K562 (cell line): Measurements from ENCODE around the gene EIF4E. TPM values are rescaled to one million over a fixed set of nuclear protein-coding genes. Genes with fewer than 3 reads are reported as not detected.

Experiments used
- ATAC-seq: fragments of 200-7000 bp; cut with Tn5 transposase; 3 replicates; pipeline ENCODE4 v1.9.1; 2020; ENCODE audit warnings: moderate library complexity
- BruUV-seq: library from RNA; stranded (reverse); fragments of 400-500 nt; replicated peaks from 2 replicates; lab custom pipeline; 2021; lab: Mats Ljungman, UMichigan
- CTCF ChIA-PET: fragments of 300-600 bp; formaldehyde crosslinking; extraction: SDS; loops from one replicate; lab custom pipeline; 2021; ENCODE audit warnings: low intra/inter-chr PET ratio; lab: Yijun Ruan, JAX
- POLR2A ChIA-PET: fragments of 300-600, 350-650 bp; sonication (Branson Sonifier 250); formaldehyde crosslinking; extraction: SDS; loops from one replicate; lab custom pipeline; 2021; ENCODE audit warnings: antibody characterized with exemption, inconsistent platforms; lab: Yijun Ruan, JAX
- DNase-seq, 4 experiments: peaks; one replicate each; pipeline versions ENCODE4 v3.0.0 to v3.0.0-alpha.2; 2011 to 2018; ENCODE audit warnings: low spot score in 3 of 4, mixed read lengths in 3 of 4; ENCODE audit errors: extremely low read depth in 1 of 4
- FAIRE-seq: peaks from 2 replicates; lab custom pipeline; 2011; peaks lifted over from hg19 to GRCh38; lab: Jason Lieb, UNC
- H2AFZ ChIP-seq: 2 replicates; pipeline ENCODE4 v1.6.0; 2011; ENCODE audit warnings: low read depth, low read length, control low read depth, inconsistent platforms
- H3K27ac ChIP-seq: fragments of 200-600 bp; 3 replicates; pipeline ENCODE4 v1.8.0; 2011; ENCODE audit warnings: low read depth, mild to moderate bottlenecking, control low read depth, inconsistent platforms, low read length, moderate library complexity, mixed read lengths; ENCODE audit errors: extremely low read depth
- H3K27me3 ChIP-seq, 2 experiments: fragments of 300-600 bp in 1 of 2; 2 replicates in 1 of 2; 3 replicates in 1 of 2; pipeline versions ENCODE4 v1.6.0 to v1.8.0; 2011; ENCODE audit warnings: inconsistent platforms in 2 of 2, low read length in 2 of 2, mild to moderate bottlenecking in 1 of 2, mixed read lengths in 1 of 2, moderate library complexity in 1 of 2; ENCODE audit not compliant: control insufficient read depth in 2 of 2, insufficient read depth in 2 of 2
- H3K36me3 ChIP-seq: fragments of 300-600 bp; 3 replicates; pipeline ENCODE4 v1.8.0; 2011; ENCODE audit warnings: mild to moderate bottlenecking, low read length, inconsistent platforms; ENCODE audit not compliant: control insufficient read depth, insufficient read depth
- H3K4me1 ChIP-seq, 2 experiments: fragments of 200-600 bp in 1 of 2; replicated peaks in 1 of 2; 2 replicates in 1 of 2; 3 replicates in 1 of 2; pipeline versions ENCODE4 v1.5.1 to v1.8.0; 2011; ENCODE audit warnings: inconsistent platforms in 2 of 2, low read length in 2 of 2, mild to moderate bottlenecking in 1 of 2, mixed read lengths in 1 of 2, moderate library complexity in 1 of 2; ENCODE audit not compliant: control insufficient read depth in 2 of 2, insufficient read depth in 2 of 2
- H3K4me2 ChIP-seq: 2 replicates; pipeline ENCODE4 v1.6.1; 2011; ENCODE audit warnings: low read length, control low read depth, inconsistent platforms, mixed read lengths; ENCODE audit not compliant: insufficient read depth
- H3K4me3 ChIP-seq: fragments of 200-600 bp; sonication (generic), shearing (Covaris generic); 2 replicates; pipeline ENCODE4 v1.5.1; 2016; ENCODE audit warnings: control low read depth, inconsistent platforms
- H3K79me2 ChIP-seq: fragments of 200-600 bp; 3 replicates; pipeline ENCODE4 v1.8.0; 2011; ENCODE audit warnings: low read length, inconsistent platforms; ENCODE audit not compliant: control insufficient read depth, insufficient read depth
- H3K9ac ChIP-seq, 2 experiments: 2 replicates each; pipeline versions ENCODE4 v1.6.0 to v1.6.1; 2011; ENCODE audit warnings: low read depth in 2 of 2, low read length in 2 of 2, control low read depth in 1 of 2, inconsistent platforms in 1 of 2, mild to moderate bottlenecking in 1 of 2, mixed read lengths in 1 of 2; ENCODE audit not compliant: insufficient read depth in 1 of 2
- H3K9me1 ChIP-seq: one replicate; pipeline ENCODE4 v1.6.0; 2011; ENCODE audit warnings: inconsistent platforms, mild to moderate bottlenecking, low read length, moderate library complexity; ENCODE audit not compliant: control insufficient read depth, insufficient read depth
- H3K9me3 ChIP-seq: replicated peaks from 2 replicates; pipeline ENCODE4 v1.5.1; 2011; ENCODE audit warnings: low read depth, low read length, inconsistent platforms; ENCODE audit not compliant: control insufficient read depth, insufficient read depth
- H4K20me1 ChIP-seq: replicated peaks from 2 replicates; pipeline ENCODE4 v1.6.1; 2011; ENCODE audit warnings: low read length, inconsistent platforms, mixed read lengths; ENCODE audit not compliant: control insufficient read depth, insufficient read depth
- CCAR2 ChIP-seq: fragments of 200-400 bp; formaldehyde crosslinking; IDR thresholded peaks from 2 replicates; pipeline ENCODE4 v1.6.1; 2017; ENCODE audit warnings: mild to moderate bottlenecking, low read depth, low read length
- CCNT2 ChIP-seq: IDR thresholded peaks from 2 replicates; pipeline ENCODE4 v1.6.1; 2011; ENCODE audit warnings: borderline replicate concordance, low read depth, mild to moderate bottlenecking, moderate library complexity, mixed read lengths, low read length; ENCODE audit not compliant: insufficient read length; ENCODE audit errors: extremely low read depth
- KDM5B ChIP-seq: fragments of 200-600 bp; sonication (generic); IDR thresholded peaks from 2 replicates; pipeline ENCODE4 v1.6.1; 2012; ENCODE audit warnings: low read depth, mild to moderate bottlenecking, moderate library complexity, low read length, control low read depth, inconsistent platforms; ENCODE audit not compliant: insufficient replicate concordance
- LARP7 ChIP-seq: fragments of 450-650 bp; IDR thresholded peaks from 2 replicates; pipeline ENCODE4 v1.6.1; 2016
- MCM3 ChIP-seq: fragments of 450-650 bp; IDR thresholded peaks from 2 replicates; pipeline ENCODE4 v1.6.1; 2016
- MLX ChIP-seq, 2 experiments: fragments of 450-650 bp in 1 of 2; sonication (generic) in 1 of 2; formaldehyde crosslinking; conservative IDR thresholded peaks; 2 replicates each; pipeline versions ENCODE4 v1.4.0 to v1.8.1; 2020 to 2022; ENCODE audit warnings: mild to moderate bottlenecking in 1 of 2, missing genetic modification reagents in 1 of 2
- MYC ChIP-seq, 2 experiments: fragments of 250-450 bp in 1 of 2; sonication (Bioruptor Pico) in 1 of 2; IDR thresholded peaks; 2 replicates each; pipeline versions ENCODE4 v1.5.1 to v1.6.1; 2012 to 2021; ENCODE audit warnings: low read depth in 2 of 2, borderline replicate concordance in 1 of 2, improper control_type of control experiment in 1 of 2, low read length in 1 of 2, mild to moderate bottlenecking in 1 of 2, moderate library complexity in 1 of 2
- ZNF121 ChIP-seq: sonication (generic); formaldehyde crosslinking; conservative IDR thresholded peaks from 2 replicates; pipeline ENCODE4 v1.8.0; 2022; ENCODE audit warnings: missing genetic modification reagents
- ZNF143 ChIP-seq: sonication (generic); formaldehyde crosslinking; IDR thresholded peaks from 2 replicates; pipeline ENCODE4 v1.9.0; 2022; ENCODE audit warnings: mild to moderate bottlenecking, missing genetic modification reagents
- ZNF311 ChIP-seq: fragments of 250-450 bp; sonication (Bioruptor Pico); IDR thresholded peaks from 2 replicates; pipeline ENCODE4 v1.4.0; 2020; ENCODE audit warnings: mild to moderate bottlenecking, moderate library complexity
- ZNF668 ChIP-seq: fragments of 250-450 bp; sonication (Bioruptor Pico); IDR thresholded peaks from 2 replicates; pipeline ENCODE4 v1.8.0; 2022; ENCODE audit warnings: mild to moderate bottlenecking, inconsistent platforms
- WGBS: fragments of 100-300 bp; shearing (Covaris generic); methylation state at CpG from one replicate; pipeline ENCODE4 v1.1.6; 2016; ENCODE audit warnings: low coverage, mixed read lengths; ENCODE audit not compliant: insufficient coverage; ENCODE audit errors: missing lambda C conversion rate; 5-methylcytosine and 5-hydroxymethylcytosine counted together
- in situ Hi-C: fragments of 300-500 bp; cut with MboI; formaldehyde crosslinking; loops from 4 replicates; pipeline ENCODE4 v1.15.0; 2018; ENCODE audit warnings: inconsistent platforms, mixed read lengths
- intact Hi-C: fragments of 100-400 bp; cut with micrococcal nuclease; formaldehyde crosslinking; loops from 2 replicates; pipeline ENCODE4 v1.14.2; 2022
- polyA plus RNA-seq, 8 experiments: library from polyadenylated mRNA; depleted of rRNA in 4 of 8; stranded (reverse) in 5 of 8; unstranded in 3 of 8; fragments of >200 nt; fragmentation: Nextera tagmentation in 2 of 8; fragmentation: Illumina TruSeq in 1 of 8; extraction: Ambion mirVana in 2 of 8; extraction: Trizol in 1 of 8; gene quantifications; 2 replicates each; pipeline versions ENCODE4 v1.2.1 to v1.2.3, GENCODE V29; 2011 to 2014; ENCODE audit warnings: inconsistent platforms in 1 of 8, missing spikeins in 1 of 8
- total RNA-seq, 7 experiments: library from RNA; depleted of rRNA in 6 of 7; stranded (reverse); fragments of >200 nt in 6 of 7; fragmentation: Illumina TruSeq in 2 of 7; extraction: Trizol in 2 of 7; gene quantifications; 2 replicates each; pipeline versions ENCODE4 v1.2.1 to v1.2.3, GENCODE V29; 2011 to 2021; ENCODE audit warnings: low replicate concordance in 1 of 7
- TF ChIP-seq, protein P1 (sequence below): sonication (generic); formaldehyde crosslinking; IDR thresholded peaks from 2 replicates; pipeline ENCODE4 v1.8.0; 2023; ENCODE audit warnings: mild to moderate bottlenecking, missing genetic modification reagents

The EIF4E gene
- total and polyA plus RNA-seq, 9 of the 15 experiments (the other 6 are each of a cell fraction or from before 2014, with no cell fraction given), result 164 to 489 (median 179) TPM

DNA sequence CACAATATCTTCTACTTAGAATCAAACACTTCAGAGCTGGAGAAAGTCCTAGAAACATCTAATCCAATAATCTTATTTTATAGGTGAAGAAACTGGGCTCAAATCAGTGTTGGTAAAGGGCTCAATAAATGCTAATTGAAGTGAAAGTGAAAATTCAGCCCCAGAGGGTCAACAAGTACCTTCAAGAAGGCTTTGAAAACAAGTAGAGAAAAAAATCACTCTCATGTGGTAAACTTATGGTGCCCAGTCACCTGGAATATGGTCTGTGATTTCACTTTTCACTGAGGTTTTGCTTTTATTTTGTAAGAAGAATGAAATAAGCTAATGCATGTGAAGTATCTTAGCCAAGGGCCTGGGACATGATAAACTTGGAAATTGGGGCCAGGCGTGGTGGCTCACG lies 29.1 kb upstream of the EIF4E start (continued):
- TF ChIP-seq, protein P1, sequence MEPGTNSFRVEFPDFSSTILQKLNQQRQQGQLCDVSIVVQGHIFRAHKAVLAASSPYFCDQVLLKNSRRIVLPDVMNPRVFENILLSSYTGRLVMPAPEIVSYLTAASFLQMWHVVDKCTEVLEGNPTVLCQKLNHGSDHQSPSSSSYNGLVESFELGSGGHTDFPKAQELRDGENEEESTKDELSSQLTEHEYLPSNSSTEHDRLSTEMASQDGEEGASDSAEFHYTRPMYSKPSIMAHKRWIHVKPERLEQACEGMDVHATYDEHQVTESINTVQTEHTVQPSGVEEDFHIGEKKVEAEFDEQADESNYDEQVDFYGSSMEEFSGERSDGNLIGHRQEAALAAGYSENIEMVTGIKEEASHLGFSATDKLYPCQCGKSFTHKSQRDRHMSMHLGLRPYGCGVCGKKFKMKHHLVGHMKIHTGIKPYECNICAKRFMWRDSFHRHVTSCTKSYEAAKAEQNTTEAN (CRISPR knock-in tag), result no peak
- TF ChIP-seq MCM3, result no peak
- no peak for TF ChIP-seq MYC (IDR thresholded peaks at IDR 0.05; ENCODE audit: low read depth, low read length)
- TF ChIP-seq MYC (CRISPR knock-in tag; IDR thresholded peaks at IDR 0.05; ENCODE audit: borderline replicate concordance, low read depth), result no peak
- TF ChIP-seq MLX (CRISPR knock-in tag; conservative IDR thresholded peaks at IDR 0.05), result no peak
- no peak for TF ChIP-seq ZNF121 (CRISPR knock-in tag)
- TF ChIP-seq ZNF143 (CRISPR knock-in tag), result no peak

DNA sequence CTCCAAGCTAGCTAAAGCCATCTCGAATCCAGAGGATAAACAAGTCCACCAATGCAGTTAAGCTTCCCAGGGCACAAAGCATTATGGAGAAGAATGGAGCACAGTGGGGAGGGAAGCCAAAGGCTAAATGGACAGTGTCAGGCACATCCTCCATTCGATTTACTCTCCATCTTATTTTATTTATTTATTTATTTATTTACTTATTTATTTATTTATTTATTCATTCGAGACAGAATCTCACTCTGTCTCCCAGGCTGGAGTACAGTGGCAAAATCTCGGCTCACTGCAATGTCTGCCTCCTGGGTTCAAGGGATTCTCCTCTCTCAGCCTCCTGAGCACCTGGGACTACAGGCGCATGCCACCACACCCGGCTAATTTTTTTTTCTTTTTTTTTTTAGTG lies 26.3 kb upstream of the EIF4E start:
- no TSS peak for BruUV-seq
- Histone ChIP-seq H3K4me1 (no peaks in the 10 kb centered on the region; a peak in 2 of 5 replicates), H3K27ac (no peak overlapping the region), H4K20me1 (no peaks in the 10 kb centered on the region), H3K9me3 (no peaks in the 10 kb centered on the region), H3K4me2 (no peak overlapping the region), H2AFZ (no peak overlapping the region), H3K79me2 (no peaks in the 10 kb centered on the region), H3K9me1 (no peaks in the 10 kb centered on the region), H3K27me3 (no peaks in the 10 kb centered on the region), H3K9ac (no peak overlapping the region), H3K36me3 (no peaks in the 10 kb centered on the region), H3K4me3 (no peak overlapping the region)
- FAIRE-seq, result no peak
- DNase-seq, result no peak
- ATAC-seq, result no peak
- ChIA-PET POLR2A (interaction anchor here (1.1 kb wide), 1 partner anchor 8 kb away, joined by 4 read pairs; no protein-coding TSS in a partner anchor), CTCF (no interaction called here)
- intact Hi-C loops, result no loop called here
- 22% methylated on average over 5 of the region's 6 CpGs for whole genome bisulfite sequencing
- TF ChIP-seq KDM5B, result no peak
- no peak for TF ChIP-seq ZNF668 (CRISPR knock-in tag)
- no peak for TF ChIP-seq LARP7
- TF ChIP-seq CCNT2, result no peak
- TF ChIP-seq CCAR2, result no peak
- no peak for TF ChIP-seq ZNF311
- in situ Hi-C loops, result no loop called here
